ENCODE results near the gene IGFBPL1. TPM values are rescaled to one million over a fixed set of nuclear protein-coding genes. Genes with fewer than 3 reads are reported as not detected.

The IGFBPL1 gene
- total RNA-seq, 2 experiments from 2014 or later: not detected

DNA sequence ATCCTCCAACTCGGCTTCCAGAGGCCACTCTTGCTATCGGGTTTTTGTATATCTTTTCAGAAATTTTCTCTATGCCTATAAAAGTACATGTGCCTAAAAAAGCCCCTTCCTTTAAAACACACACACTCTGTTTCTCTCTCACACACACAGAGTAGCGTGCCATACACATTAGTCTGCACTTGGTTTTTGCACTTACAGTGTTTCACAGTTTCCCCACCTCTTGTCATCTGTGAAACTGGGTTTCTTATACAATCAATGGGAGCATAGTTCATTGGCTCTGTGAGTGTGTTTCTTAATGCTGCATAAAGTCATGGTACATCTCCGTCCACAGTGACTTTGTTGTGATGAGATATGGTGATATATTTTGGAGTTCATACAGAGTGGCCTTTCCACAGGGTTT, 664 bp upstream of the IGFBPL1 start:
- POLR2A ChIA-PET: no interaction called here
- Histone ChIP-seq H3K27ac (ENCODE audit: low read depth, low read length, poor library complexity, severe bottlenecking) (no peak overlapping the region), H2AFZ (ENCODE audit: low read length) (no peak overlapping the region), H3K79me2 (ENCODE audit: insufficient read depth, low read depth, low read length) (no peaks in the 10 kb centered on the region), H3K9me3 (ENCODE audit: low read length) (no peaks in the 10 kb centered on the region), H3K4me2 (ENCODE audit: low read length) (no peak overlapping the region), H3K9me2 (ENCODE audit: insufficient read depth, low read length) (no peaks in the 10 kb centered on the region), H3K4me3 (ENCODE audit: low read depth, low read length, poor library complexity, severe bottlenecking) (no peak overlapping the region), H4K20me1 (ENCODE audit: insufficient read depth, low read length) (no peaks in the 10 kb centered on the region), H3K36me3 (ENCODE audit: insufficient read depth, low read length) (no peaks in the 10 kb centered on the region), H3K4me1 (ENCODE audit: insufficient read depth, low read length, poor library complexity, severe bottlenecking) (no peaks in the 10 kb centered on the region)
- CTCF ChIA-PET (ENCODE audit: unreplicated experiment): no interaction called here
- intact Hi-C loops (cut with micrococcal nuclease; ENCODE audit: unreplicated experiment): no loop called here
- no peak for TF ChIP-seq EZH2phosphoT487 (IDR thresholded peaks at IDR 0.05; ENCODE audit: borderline replicate concordance, low read depth, low read length)
- TF ChIP-seq, protein P1, sequence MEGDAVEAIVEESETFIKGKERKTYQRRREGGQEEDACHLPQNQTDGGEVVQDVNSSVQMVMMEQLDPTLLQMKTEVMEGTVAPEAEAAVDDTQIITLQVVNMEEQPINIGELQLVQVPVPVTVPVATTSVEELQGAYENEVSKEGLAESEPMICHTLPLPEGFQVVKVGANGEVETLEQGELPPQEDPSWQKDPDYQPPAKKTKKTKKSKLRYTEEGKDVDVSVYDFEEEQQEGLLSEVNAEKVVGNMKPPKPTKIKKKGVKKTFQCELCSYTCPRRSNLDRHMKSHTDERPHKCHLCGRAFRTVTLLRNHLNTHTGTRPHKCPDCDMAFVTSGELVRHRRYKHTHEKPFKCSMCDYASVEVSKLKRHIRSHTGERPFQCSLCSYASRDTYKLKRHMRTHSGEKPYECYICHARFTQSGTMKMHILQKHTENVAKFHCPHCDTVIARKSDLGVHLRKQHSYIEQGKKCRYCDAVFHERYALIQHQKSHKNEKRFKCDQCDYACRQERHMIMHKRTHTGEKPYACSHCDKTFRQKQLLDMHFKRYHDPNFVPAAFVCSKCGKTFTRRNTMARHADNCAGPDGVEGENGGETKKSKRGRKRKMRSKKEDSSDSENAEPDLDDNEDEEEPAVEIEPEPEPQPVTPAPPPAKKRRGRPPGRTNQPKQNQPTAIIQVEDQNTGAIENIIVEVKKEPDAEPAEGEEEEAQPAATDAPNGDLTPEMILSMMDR (conservative IDR thresholded peaks at IDR 0.05; ENCODE audit: low read length): no peak
- BruUV-seq (replicated peaks): no TSS peak
- DNase-seq (ENCODE audit: low spot score): no peak

DNA sequence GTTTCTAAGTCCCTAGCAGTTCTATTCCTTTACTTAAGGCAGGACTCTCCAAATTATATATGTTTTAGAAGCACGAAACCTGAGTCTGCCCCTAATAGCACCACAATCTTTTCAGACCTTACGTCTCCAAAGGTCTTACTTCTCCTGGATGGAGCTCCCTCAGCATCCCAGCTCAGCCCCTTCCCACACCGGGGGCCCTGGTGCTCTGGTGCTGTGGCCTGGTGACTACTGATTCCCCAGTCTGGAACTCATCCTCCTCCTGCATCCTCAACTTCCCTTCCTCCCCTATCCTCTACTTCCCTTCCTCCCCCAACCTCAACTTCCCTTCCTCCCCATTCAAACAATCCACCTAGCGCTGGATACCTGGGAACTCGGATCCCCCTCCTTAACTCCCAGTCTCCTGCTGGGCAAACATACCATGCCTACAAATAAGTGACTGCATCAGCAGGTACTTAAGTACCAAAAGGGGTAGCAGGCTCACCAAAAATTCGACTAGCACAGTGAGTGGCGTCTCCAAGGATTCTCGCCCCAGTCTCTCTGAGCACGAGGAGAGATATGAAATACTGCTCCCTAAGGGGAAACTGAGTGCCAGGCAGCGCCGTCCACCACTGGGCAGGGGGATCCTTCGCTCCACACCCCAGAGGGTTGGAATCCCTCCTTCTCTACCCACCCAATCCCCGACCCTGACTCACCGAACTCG, 831 bp downstream of the IGFBPL1 start:
- ChIA-PET POLR2A (no interaction called here), CTCF (ENCODE audit: unreplicated experiment) (no interaction called here)
- no peak for DNase-seq (ENCODE audit: low spot score)
- no peaks in the 10 kb centered on the region for H3K4me1 ChIP-seq (ENCODE audit: insufficient read depth, low read length, poor library complexity, severe bottlenecking)
- H4K20me1 ChIP-seq (ENCODE audit: insufficient read depth, low read length): no peaks in the 10 kb centered on the region
- no peak overlapping the region for H3K4me3 ChIP-seq (ENCODE audit: low read depth, low read length, poor library complexity, severe bottlenecking)
- no peaks in the 10 kb centered on the region for H3K36me3 ChIP-seq (ENCODE audit: insufficient read depth, low read length)
- no peak overlapping the region for H2AFZ ChIP-seq (ENCODE audit: low read length)
- H3K9me3 ChIP-seq (ENCODE audit: low read length): no peaks in the 10 kb centered on the region
- no peak overlapping the region for H3K27ac ChIP-seq (ENCODE audit: low read depth, low read length, poor library complexity, severe bottlenecking)
- H3K79me2 ChIP-seq (ENCODE audit: insufficient read depth, low read depth, low read length): no peaks in the 10 kb centered on the region
- no peak overlapping the region for H3K4me2 ChIP-seq (ENCODE audit: low read length)
- no peaks in the 10 kb centered on the region for H3K9me2 ChIP-seq (ENCODE audit: insufficient read depth, low read length)
- intact Hi-C loops (cut with micrococcal nuclease; ENCODE audit: unreplicated experiment): no loop called here
- TF ChIP-seq, protein P1 (conservative IDR thresholded peaks at IDR 0.05; ENCODE audit: low read length): no peak
- no peak for TF ChIP-seq EZH2phosphoT487 (IDR thresholded peaks at IDR 0.05; ENCODE audit: borderline replicate concordance, low read depth, low read length)
- no TSS peak for BruUV-seq (replicated peaks)

DNA sequence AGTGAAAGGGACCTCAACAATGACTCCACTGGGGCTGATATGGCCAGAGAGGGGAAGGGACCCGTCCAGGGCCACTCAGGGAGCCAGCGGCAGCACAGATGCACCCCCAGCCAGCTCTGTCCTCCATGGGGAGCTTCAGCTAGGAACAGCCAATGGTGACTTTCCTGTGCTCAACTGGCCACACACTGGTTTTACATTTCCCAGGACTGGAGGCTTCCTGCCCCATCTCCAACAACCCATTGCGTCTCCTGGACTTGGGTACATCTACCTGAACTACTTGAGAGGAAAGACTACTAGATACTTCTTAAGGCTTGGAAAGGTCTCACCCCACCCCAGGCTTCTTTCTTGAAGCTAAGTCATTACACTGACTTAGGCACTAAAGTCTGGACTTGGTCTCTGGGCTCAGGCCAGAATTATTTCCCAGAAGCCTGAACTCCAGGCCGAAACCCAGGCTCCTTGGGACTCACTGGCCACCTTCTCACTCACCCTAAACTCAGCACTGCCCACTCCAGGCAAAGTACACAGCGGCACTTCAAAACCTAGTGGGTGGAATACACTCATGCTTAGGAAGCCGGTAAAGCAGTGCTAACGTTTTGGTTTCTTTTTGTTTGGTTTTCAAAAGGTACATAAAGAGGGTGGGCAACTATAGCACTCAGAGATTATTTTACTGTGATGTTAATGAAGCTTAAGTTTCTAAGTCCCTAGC, 1.5 kb downstream of the IGFBPL1 start:
- ChIA-PET CTCF (ENCODE audit: unreplicated experiment) (no interaction called here), POLR2A (no interaction called here)
- H3K4me1 ChIP-seq (ENCODE audit: insufficient read depth, low read length, poor library complexity, severe bottlenecking): no peaks in the 10 kb centered on the region
- H3K4me2 ChIP-seq (ENCODE audit: low read length): no peak overlapping the region
- H3K36me3 ChIP-seq (ENCODE audit: insufficient read depth, low read length): no peaks in the 10 kb centered on the region
- no peaks in the 10 kb centered on the region for H3K79me2 ChIP-seq (ENCODE audit: insufficient read depth, low read depth, low read length)
- no peaks in the 10 kb centered on the region for H4K20me1 ChIP-seq (ENCODE audit: insufficient read depth, low read length)
- BruUV-seq (replicated peaks): no TSS peak
- no peak overlapping the region for H3K4me3 ChIP-seq (ENCODE audit: low read depth, low read length, poor library complexity, severe bottlenecking)
- no peak overlapping the region for H3K27ac ChIP-seq (ENCODE audit: low read depth, low read length, poor library complexity, severe bottlenecking)
- H3K9me3 ChIP-seq (ENCODE audit: low read length): no peaks in the 10 kb centered on the region
- no peak for DNase-seq (ENCODE audit: low spot score)
- intact Hi-C loops (cut with micrococcal nuclease; ENCODE audit: unreplicated experiment): no loop called here
- H3K9me2 ChIP-seq (ENCODE audit: insufficient read depth, low read length): no peaks in the 10 kb centered on the region
- H2AFZ ChIP-seq (ENCODE audit: low read length): no peak overlapping the region
- TF ChIP-seq EZH2phosphoT487 (IDR thresholded peaks at IDR 0.05; ENCODE audit: borderline replicate concordance, low read depth, low read length): no peak
- TF ChIP-seq, protein P1 (conservative IDR thresholded peaks at IDR 0.05; ENCODE audit: low read length): no peak
